ENCODE data around the gene RGL1. TPM values are rescaled to one million over a fixed set of nuclear protein-coding genes. Genes with fewer than 3 reads are reported as not detected.

RGL1 gene
- total and polyA plus RNA-seq, 9 of the 15 experiments (the other 6 are each of a cell fraction or from before 2014, with no cell fraction given) = under 0.01 to 0.07 (median 0.04) TPM

- TF ChIP-seq, protein P1, sequence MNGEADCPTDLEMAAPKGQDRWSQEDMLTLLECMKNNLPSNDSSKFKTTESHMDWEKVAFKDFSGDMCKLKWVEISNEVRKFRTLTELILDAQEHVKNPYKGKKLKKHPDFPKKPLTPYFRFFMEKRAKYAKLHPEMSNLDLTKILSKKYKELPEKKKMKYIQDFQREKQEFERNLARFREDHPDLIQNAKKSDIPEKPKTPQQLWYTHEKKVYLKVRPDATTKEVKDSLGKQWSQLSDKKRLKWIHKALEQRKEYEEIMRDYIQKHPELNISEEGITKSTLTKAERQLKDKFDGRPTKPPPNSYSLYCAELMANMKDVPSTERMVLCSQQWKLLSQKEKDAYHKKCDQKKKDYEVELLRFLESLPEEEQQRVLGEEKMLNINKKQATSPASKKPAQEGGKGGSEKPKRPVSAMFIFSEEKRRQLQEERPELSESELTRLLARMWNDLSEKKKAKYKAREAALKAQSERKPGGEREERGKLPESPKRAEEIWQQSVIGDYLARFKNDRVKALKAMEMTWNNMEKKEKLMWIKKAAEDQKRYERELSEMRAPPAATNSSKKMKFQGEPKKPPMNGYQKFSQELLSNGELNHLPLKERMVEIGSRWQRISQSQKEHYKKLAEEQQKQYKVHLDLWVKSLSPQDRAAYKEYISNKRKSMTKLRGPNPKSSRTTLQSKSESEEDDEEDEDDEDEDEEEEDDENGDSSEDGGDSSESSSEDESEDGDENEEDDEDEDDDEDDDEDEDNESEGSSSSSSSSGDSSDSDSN (IDR thresholded peaks at IDR 0.05; ENCODE audit: borderline replicate concordance in 1 of 2, low read depth in 2 of 2, low read length in 2 of 2) = 0 out of 4 replicates have a peak, but pooled peaks of 1 of the 2 experiments have one; percentile 30
- peak; percentile 59; the same call in 1 of the 2 replicates for TF ChIP-seq LEF1 (IDR thresholded peaks at IDR 0.05)
- TF ChIP-seq ZNF121 (CRISPR knock-in tag; conservative IDR thresholded peaks at IDR 0.05) = peak; percentile 55; the same call in 1 of the 2 replicates
- TF ChIP-seq FIP1L1 (IDR thresholded peaks at IDR 0.05; ENCODE audit: low read depth, low read length, poor library complexity, severe bottlenecking) = no peak
- no peak for TF ChIP-seq ZNF197 (CRISPR knock-in tag; IDR thresholded peaks at IDR 0.05; ENCODE audit: low read depth)
- TF ChIP-seq ARHGAP35 (IDR thresholded peaks at IDR 0.05; ENCODE audit: partially characterized antibody) = no peak
- 0 out of 4 replicates have a peak, but pooled peaks of 1 of the 2 experiments have one; percentile 42 for TF ChIP-seq HDAC1 (IDR thresholded peaks at IDR 0.05)
- TF ChIP-seq TBL1XR1 (IDR thresholded peaks at IDR 0.05; ENCODE audit: low read length in 2 of 2) = peak in 1 of 2 experiments; percentile 45; a peak in 1 of 4 replicates
- peak; percentile 19; the same call in 1 of the 2 replicates for TF ChIP-seq CBFA2T2 (conservative IDR thresholded peaks at IDR 0.05)
- peak; percentile 51 for TF ChIP-seq MEIS2 (IDR thresholded peaks at IDR 0.05; ENCODE audit: partially characterized antibody)
- 0 out of 4 replicates have a peak, but pooled peaks of 1 of the 2 experiments have one; percentile 11 for TF ChIP-seq SIX5 (IDR thresholded peaks at IDR 0.05; ENCODE audit: borderline replicate concordance in 1 of 2, insufficient read depth in 1 of 2, low read depth in 1 of 2, low read length in 2 of 2)
- TF ChIP-seq PRMT5 (CRISPR knock-in tag; IDR thresholded peaks at IDR 0.05) = no peak
- peak; percentile 33; the same call in 1 of the 2 replicates for TF ChIP-seq TEAD4 (IDR thresholded peaks at IDR 0.05; ENCODE audit: low read length)
- TF ChIP-seq TEAD4 (CRISPR knock-in tag; IDR thresholded peaks at IDR 0.05; ENCODE audit: borderline replicate concordance) = no peak
- TF ChIP-seq KDM1A (IDR thresholded peaks at IDR 0.05) = peak in 1 of 2 experiments; percentile 16; a peak in 1 of 4 replicates
- TF ChIP-seq HLTF (IDR thresholded peaks at IDR 0.05) = no peak
- TF ChIP-seq SOX6 (IDR thresholded peaks at IDR 0.05) = peak; percentile 71
Observed at GRCh38 chr1:183945428-183946319, 140.8 kb downstream of the RGL1 start (continued).

Measured in K562 (cell line).